ENCODE results near the gene LDLR.

DNA sequence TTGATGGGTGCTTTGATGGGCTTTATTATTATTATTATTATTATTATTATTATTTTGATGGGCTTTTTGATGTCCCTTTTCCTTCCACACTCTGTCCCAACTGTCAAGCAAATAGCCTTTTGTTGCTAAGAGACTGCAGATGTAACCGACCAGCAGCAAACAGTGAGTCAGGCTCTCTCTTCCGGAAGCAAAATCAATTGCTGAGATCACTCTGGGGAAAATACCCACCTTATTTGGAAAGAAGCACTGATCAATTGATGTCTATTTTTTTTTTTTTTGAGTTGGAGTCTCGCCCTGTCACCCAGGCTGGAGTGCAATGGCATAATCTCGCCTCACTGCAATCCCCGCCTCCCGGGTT lies 2.9 kb downstream of the LDLR start:
- TF ChIP-seq POLR2AphosphoS5 (IDR thresholded peaks at IDR 0.05; ENCODE audit: borderline replicate concordance, low read depth, low read length) (no peak), EZH2 (IDR thresholded peaks at IDR 0.05) (no peak), FOXP2 (optimal IDR thresholded peaks at IDR 0.05; ENCODE audit: control extremely low read depth, extremely low read length, insufficient read depth) (no peak)
